Osteocyte (in vitro differentiated cells): ENCODE data around the gene DDX55. TPM values are rescaled to one million over a fixed set of nuclear protein-coding genes. Genes with fewer than 3 reads are reported as not detected.

Source experiments
- DNase-seq: peaks from one replicate; pipeline ENCODE4 v3.0.0; 2021; ENCODE audit warnings: mixed read lengths; ENCODE audit not compliant: unreplicated experiment; ENCODE audit errors: extremely low spot score
- H3K27ac Mint-ChIP-seq: one replicate; pipeline ENCODE4 v1.8.0; 2021; ENCODE audit warnings: mild to moderate bottlenecking, mixed read lengths; ENCODE audit not compliant: unreplicated experiment
- H3K27me3 Mint-ChIP-seq: one replicate; pipeline ENCODE4 v1.8.0; 2021; ENCODE audit warnings: mixed read lengths; ENCODE audit not compliant: unreplicated experiment
- H3K36me3 Mint-ChIP-seq: one replicate; pipeline ENCODE4 v1.8.0; 2021; ENCODE audit warnings: mixed read lengths; ENCODE audit not compliant: unreplicated experiment
- H3K4me1 Mint-ChIP-seq: one replicate; pipeline ENCODE4 v1.8.0; 2021; ENCODE audit warnings: mixed read lengths; ENCODE audit not compliant: unreplicated experiment
- H3K4me3 Mint-ChIP-seq: one replicate; pipeline ENCODE4 v1.8.0; 2021; ENCODE audit warnings: mild to moderate bottlenecking, moderate library complexity, mixed read lengths; ENCODE audit not compliant: unreplicated experiment
- H3K9me3 Mint-ChIP-seq: one replicate; pipeline ENCODE4 v1.8.0; 2021; ENCODE audit warnings: mixed read lengths; ENCODE audit not compliant: unreplicated experiment
- total RNA-seq: library from RNA; stranded (reverse); gene quantifications from 2 replicates; pipeline ENCODE4 v1.2.1, GENCODE V29; 2021
- TF ChIP-seq, protein P1 (sequence below): fragments of 200-600 bp; sonication (generic); IDR thresholded peaks from 2 replicates; pipeline ENCODE4 v1.5.0; 2021; ENCODE audit warnings: antibody characterized with exemption, mild to moderate bottlenecking, moderate library complexity

The DDX55 gene
- total RNA-seq, 1 donor from 2014 or later: 21.6 TPM

GRCh38 chr12:123591702-123592481 is 10.0 kb upstream of the DDX55 start:
- H3K36me3 Mint-ChIP-seq: peaks cover 56% of the 10 kb centered on the region
- no peaks in the 10 kb centered on the region for H3K9me3 Mint-ChIP-seq
- no peak overlapping the region for H3K4me3 Mint-ChIP-seq
- peak overlapping the region; percentile 27 for H3K27ac Mint-ChIP-seq
- H3K27me3 Mint-ChIP-seq: no peaks in the 10 kb centered on the region
- TF ChIP-seq, protein P1, sequence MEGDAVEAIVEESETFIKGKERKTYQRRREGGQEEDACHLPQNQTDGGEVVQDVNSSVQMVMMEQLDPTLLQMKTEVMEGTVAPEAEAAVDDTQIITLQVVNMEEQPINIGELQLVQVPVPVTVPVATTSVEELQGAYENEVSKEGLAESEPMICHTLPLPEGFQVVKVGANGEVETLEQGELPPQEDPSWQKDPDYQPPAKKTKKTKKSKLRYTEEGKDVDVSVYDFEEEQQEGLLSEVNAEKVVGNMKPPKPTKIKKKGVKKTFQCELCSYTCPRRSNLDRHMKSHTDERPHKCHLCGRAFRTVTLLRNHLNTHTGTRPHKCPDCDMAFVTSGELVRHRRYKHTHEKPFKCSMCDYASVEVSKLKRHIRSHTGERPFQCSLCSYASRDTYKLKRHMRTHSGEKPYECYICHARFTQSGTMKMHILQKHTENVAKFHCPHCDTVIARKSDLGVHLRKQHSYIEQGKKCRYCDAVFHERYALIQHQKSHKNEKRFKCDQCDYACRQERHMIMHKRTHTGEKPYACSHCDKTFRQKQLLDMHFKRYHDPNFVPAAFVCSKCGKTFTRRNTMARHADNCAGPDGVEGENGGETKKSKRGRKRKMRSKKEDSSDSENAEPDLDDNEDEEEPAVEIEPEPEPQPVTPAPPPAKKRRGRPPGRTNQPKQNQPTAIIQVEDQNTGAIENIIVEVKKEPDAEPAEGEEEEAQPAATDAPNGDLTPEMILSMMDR: no peak
- DNase-seq: no peak
- peaks cover 29% of the 10 kb centered on the region for H3K4me1 Mint-ChIP-seq

- TF ChIP-seq, protein P1: no peak
- Mint-ChIP-seq H3K27me3 (no peaks in the 10 kb centered on the region), H3K4me3 (no peak overlapping the region), H3K27ac (no peak overlapping the region), H3K36me3 (peaks cover 45% of the 10 kb centered on the region), H3K9me3 (no peaks in the 10 kb centered on the region), H3K4me1 (peaks cover 12% of the 10 kb centered on the region)
- DNase-seq: no peak
Measured at GRCh38 chr12:123595729-123596128, 6.2 kb upstream of the DDX55 start.

GRCh38 chr12:123597100-123597499 is 4.8 kb upstream of the DDX55 start:
- H3K4me1 Mint-ChIP-seq: peaks cover 17% of the 10 kb centered on the region
- no peak for DNase-seq
- TF ChIP-seq, protein P1: no peak
- no peaks in the 10 kb centered on the region for H3K9me3 Mint-ChIP-seq
- no peak overlapping the region for H3K4me3 Mint-ChIP-seq
- H3K36me3 Mint-ChIP-seq: peaks cover 34% of the 10 kb centered on the region
- H3K27ac Mint-ChIP-seq: no peak overlapping the region
- no peaks in the 10 kb centered on the region for H3K27me3 Mint-ChIP-seq

- no peak for DNase-seq
- H3K36me3 Mint-ChIP-seq: peaks cover 29% of the 10 kb centered on the region
- H3K27me3 Mint-ChIP-seq: no peaks in the 10 kb centered on the region
- H3K9me3 Mint-ChIP-seq: no peaks in the 10 kb centered on the region
- TF ChIP-seq, protein P1: no peak
- H3K4me3 Mint-ChIP-seq: no peak overlapping the region
- H3K4me1 Mint-ChIP-seq: peaks cover 26% of the 10 kb centered on the region
- H3K27ac Mint-ChIP-seq: no peak overlapping the region
Measured at GRCh38 chr12:123598522-123598921, 3.4 kb upstream of the DDX55 start.

DNA sequence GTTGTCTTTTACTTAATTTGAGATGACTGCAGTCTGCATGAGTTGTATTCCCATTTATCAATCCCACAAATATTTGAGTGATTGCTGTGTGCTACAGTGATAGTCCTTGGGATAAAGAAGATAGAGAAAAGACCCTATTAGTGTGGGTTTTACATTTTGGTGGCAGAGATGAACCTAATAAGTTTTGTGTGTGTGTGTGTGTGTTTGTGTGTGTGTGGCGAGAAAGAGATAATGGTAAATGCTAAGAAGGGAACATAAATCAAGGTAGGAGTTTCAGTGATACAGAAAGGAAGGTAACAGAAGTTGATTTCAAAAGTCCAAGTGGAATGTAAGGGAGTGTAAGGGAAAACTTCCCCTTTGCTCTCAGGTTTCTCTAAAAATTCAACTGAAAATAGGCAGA is 2.6 kb upstream of the DDX55 start:
- H3K4me3 Mint-ChIP-seq: peak overlapping the region; percentile 56
- H3K9me3 Mint-ChIP-seq: no peaks in the 10 kb centered on the region
- H3K27ac Mint-ChIP-seq: peak overlapping the region; percentile 1
- H3K36me3 Mint-ChIP-seq: peaks cover 31% of the 10 kb centered on the region
- no peak for DNase-seq
- TF ChIP-seq, protein P1: no peak
- no peaks in the 10 kb centered on the region for H3K27me3 Mint-ChIP-seq
- peaks cover 30% of the 10 kb centered on the region for H3K4me1 Mint-ChIP-seq
